GM18502 (cell line): ENCODE results near the gene MPV17.
"Not testable (repeated sequence)": the region's sequence is repeated elsewhere in the genome, so short reads cannot be mapped to it uniquely, and the experiment has no call there.

ENCODE experiments used
- ATAC-seq: cut with Tn5 transposase; IDR thresholded peaks from one replicate; pipeline ENCODE4 v1.9.1; 2021; ENCODE audit warnings: mild to moderate bottlenecking; ENCODE audit not compliant: unreplicated experiment, poor library complexity

MPV17 gene

DNA sequence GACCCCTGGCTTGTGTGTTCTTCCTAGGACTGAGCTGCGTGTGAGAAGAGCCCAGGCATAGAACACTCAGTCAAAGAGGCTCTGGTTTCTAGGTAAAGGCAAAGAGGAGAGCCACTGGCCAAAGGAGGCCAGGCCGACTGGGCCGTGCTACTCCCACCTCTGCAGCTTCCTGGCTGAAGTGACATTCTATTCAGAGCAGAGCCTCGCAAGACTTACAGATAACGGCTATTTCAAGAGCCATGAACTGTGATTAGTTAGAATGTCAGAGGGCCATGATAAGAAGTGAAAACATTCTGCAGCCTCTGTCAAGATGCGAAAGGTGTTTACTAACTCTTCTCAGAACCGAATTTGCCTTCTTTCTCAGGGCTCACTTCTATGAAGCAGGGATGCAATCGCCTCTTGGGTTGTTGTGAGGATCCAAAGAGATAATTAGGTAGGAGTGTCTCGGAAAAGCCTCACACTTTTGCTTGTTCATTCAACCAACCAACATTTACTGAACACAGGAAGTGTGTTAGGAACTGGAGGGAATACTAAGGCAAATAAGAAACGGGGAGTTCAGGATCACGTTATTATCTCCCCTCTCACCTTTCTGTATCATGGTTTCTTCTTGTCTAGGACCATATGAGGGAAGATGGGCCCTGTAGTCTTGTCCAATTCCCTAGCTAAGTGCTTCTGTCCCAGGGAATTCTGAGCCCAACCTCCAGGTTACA lies 51.1 kb downstream of the MPV17 start:
- ATAC-seq: no peak

GRCh38 chr2:27270670-27271069 lies 52.2 kb downstream of the MPV17 start:
- ATAC-seq: no peak

- no peak for ATAC-seq
Measured at GRCh38 chr2:27270131-27270530, 52.8 kb downstream of the MPV17 start.

DNA sequence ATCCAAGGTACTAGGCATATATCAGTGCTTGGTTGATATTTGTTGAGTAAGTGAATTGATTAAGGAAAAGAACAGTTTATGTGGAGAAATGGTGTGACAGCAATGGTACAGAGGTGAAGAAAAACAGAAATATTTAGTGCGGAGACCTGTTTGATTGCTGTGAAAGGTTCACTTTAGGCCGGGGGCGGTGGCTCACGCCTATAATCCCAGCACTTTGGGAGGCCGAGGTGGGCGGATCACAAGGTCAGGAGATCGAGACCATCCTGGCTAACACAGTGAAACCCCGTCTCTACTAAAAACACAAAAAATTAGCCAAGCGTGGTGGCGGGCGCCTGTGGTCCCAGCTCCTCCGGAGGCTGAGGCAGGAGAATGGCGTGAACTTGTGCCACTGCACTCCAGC lies 54.6 kb downstream of the MPV17 start:
- ATAC-seq: not testable (repeated sequence)

GRCh38 chr2:27265536-27265870 lies 57.4 kb downstream of the MPV17 start:
- ATAC-seq: no peak

- ATAC-seq: peak; percentile 55
Measured at GRCh38 chr2:27264753-27265535, 58.0 kb downstream of the MPV17 start.

DNA sequence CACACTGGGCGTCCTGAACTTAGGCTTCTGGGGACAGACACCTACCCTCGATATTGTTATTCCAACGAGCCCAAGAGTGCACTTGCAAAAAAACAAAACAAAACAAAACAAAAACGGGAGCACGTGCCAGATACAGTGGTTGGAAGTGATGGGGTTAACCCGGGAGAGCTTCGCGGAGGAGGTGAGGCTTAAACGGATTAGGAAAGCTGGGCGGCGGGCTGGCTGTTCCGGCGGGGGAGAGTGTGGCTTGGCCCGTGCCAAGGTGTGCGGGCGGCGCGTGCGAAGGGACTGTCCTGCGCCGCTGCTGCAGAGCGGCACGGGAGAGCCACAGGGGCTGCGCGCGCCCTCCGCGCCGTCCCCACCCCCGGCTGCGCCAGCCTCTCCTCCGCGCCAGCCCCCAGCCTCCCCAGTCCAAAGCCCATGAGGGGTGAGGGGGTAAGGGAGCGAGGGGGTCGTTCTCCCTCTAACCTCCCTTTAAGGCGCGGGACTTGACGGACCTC lies 58.6 kb downstream of the MPV17 start:
- peak; percentile 24 for ATAC-seq

DNA sequence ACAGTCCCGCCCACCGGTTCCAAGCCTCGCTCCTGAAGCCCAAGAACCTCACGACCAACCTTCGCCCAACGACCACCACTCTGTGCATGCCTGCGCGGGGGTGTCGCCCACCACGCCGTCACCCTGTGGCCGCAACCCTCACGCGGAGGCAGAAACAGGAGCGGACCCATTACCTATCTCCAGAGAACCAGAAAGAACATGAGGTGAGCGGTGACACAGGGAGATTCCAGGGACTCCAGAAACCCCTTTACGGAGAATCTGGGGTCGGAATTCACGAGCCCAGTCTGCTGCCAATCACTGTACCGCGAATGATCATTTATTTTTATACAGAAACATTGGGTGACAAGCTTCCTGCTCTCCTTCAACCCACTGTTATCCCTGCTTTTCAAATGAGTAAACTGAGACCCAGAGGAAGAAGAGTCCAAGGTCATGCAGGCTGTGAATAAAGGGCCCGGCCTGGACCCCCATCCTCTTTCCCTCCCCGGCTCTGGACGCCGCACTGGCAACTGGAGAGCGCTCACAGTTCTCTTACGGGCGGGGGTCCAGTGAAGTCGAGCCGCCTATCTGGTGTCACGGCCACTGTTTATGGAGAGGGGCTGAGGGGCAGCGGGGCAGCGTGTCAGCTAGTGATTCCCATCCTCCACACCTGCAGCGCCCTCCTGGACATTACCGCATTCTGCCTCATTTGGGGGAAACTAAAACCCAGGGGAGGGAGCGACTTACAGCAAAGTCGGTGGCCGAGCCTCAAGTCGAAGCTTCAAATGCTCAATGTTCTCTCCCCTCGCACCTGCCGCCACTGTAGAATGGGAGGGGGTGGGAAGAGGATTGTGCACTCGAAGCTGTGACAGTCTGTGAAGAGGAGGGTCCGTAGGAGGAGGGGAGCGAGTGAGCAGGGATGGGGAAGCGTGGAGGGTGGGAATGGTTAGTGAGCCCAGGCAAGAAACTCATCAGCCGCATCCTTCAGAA lies 59.3 kb downstream of the MPV17 start:
- ATAC-seq: no peak

- ATAC-seq: no peak
Measured at GRCh38 chr2:27262379-27263286, 60.3 kb downstream of the MPV17 start, which contains the start of gene SLC30A3. SLC30A3 (minus strand) TSS chr2:27263047; CDS start chr2:27262906, 141 bp downstream.

DNA sequence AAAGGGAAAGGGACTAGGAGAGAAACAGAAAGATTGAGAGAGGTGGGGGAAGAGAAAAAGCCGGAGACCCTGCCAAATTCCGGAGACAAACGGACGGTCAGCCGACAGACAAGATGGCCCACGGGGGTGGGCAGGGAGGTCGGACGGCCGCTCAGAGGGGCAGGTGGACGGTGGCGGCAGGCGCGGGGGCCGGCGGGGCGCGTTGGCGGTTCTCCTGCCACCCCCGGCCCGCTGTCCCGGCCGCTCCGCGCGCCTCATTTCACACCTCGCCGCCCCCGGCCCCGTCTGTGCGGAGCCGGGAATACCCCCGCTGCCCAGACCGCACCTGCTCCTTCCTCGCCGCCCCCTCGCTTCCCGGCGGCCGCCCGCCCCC lies 61.0 kb downstream of the MPV17 start:
- no peak for ATAC-seq

DNA sequence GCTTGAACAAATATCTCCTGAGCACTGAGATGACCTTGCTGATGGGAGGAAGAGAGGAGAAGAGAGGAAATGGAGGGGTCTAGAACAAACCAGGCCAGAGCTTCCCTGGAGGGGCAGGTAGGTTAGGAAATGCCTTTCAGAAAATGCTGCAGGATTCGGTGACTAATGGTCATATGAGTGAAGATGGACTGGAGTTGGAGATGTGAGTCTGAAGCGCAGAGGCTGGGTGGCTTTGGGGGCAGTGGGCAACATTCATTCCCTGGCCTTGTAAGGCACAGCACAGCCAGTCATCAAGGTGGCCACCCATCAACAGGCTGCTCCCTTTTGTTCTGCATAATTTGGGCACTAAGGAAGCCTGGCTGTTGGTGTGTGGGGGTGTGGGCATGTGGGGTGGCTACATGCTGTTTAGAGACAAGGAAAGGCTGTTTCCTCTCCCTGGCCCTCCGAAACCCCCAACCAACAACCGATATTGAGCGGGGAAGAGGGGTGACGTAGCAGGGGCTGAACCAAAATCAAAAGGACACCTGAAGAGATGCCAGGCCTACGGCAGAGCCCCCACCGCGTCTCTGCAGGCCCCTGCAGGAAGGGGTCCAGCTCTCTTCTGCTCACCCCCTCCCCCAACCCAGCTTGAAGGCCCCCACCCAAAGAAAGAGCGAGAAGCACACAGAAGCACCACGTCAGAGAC lies 61.5 kb downstream of the MPV17 start:
- no peak for ATAC-seq
